Gastroesophageal sphincter (tissue), 3 donors: Measurements from ENCODE around the gene SMLR1.

Experiments
- CTCF ChIP-seq, 4 experiments: fragments of 200-600 bp in 2 of 4; fragments of 450-650 bp in 2 of 4; sonication (generic) in 1 of 4; IDR thresholded peaks; one replicate each; pipeline ENCODE4 v1.5.1; 2017 to 2019; ENCODE audit warnings: antibody characterized with exemption in 4 of 4, mild to moderate bottlenecking in 2 of 4, moderate library complexity in 2 of 4
- EP300 ChIP-seq: sonication (generic); formaldehyde crosslinking; IDR thresholded peaks from one replicate; pipeline ENCODE4 v1.6.1; 2017; ENCODE audit warnings: antibody characterized with exemption, mild to moderate bottlenecking
- POLR2A ChIP-seq, 2 donors: fragments of 450-650 bp; IDR thresholded peaks; one replicate each; pipeline ENCODE4 v1.6.1; 2017; ENCODE audit warnings: antibody characterized with exemption in 2 of 2, mild to moderate bottlenecking in 2 of 2, moderate library complexity in 1 of 2
- POLR2AphosphoS5 ChIP-seq: sonication (generic); formaldehyde crosslinking; IDR thresholded peaks from one replicate; pipeline ENCODE4 v1.6.1; 2017; ENCODE audit warnings: antibody characterized with exemption

- no peak for TF ChIP-seq CTCF (IDR thresholded peaks at IDR 0.05)
- no peak for TF ChIP-seq POLR2A (IDR thresholded peaks at IDR 0.05)
- TF ChIP-seq POLR2AphosphoS5 = no peak
- no peak for TF ChIP-seq EP300
These were observed 26.5 kb downstream of the SMLR1 start for GRCh38 chr6:130853555-130854183.
